IPS-18a (cell line): ENCODE results near the gene FTSJ1.

ENCODE experiments used
- H3K27ac ChIP-seq: one replicate; pipeline ENCODE4 v1.5.1; 2013; ENCODE audit warnings: low read length
- H3K27me3 ChIP-seq: one replicate; pipeline ENCODE4 v1.6.1; 2013; ENCODE audit warnings: mild to moderate bottlenecking, low read length; ENCODE audit not compliant: control insufficient read depth, insufficient read depth
- H3K36me3 ChIP-seq: one replicate; pipeline ENCODE4 v1.6.1; 2013; ENCODE audit warnings: low read depth, low read length; ENCODE audit not compliant: control insufficient read depth
- H3K4me1 ChIP-seq: one replicate; pipeline ENCODE4 v1.6.1; 2013; ENCODE audit warnings: low read depth, low read length; ENCODE audit not compliant: control insufficient read depth
- H3K4me3 ChIP-seq: one replicate; pipeline ENCODE4 v1.5.1; 2013; ENCODE audit warnings: low read length
- H3K9ac ChIP-seq: one replicate; pipeline ENCODE4 v1.6.1; 2013; ENCODE audit warnings: mild to moderate bottlenecking, low read length, moderate library complexity
- H3K9me3 ChIP-seq: one replicate; pipeline ENCODE4 v1.6.1; 2013; ENCODE audit warnings: low read depth, low read length; ENCODE audit not compliant: control insufficient read depth

FTSJ1 gene

GRCh38 chrX:48460031-48460430 lies 16.0 kb upstream of the FTSJ1 start:
- no peak overlapping the region for H3K27ac ChIP-seq
- peaks cover 9% of the 10 kb centered on the region for H3K9me3 ChIP-seq
- no peak overlapping the region for H3K9ac ChIP-seq
- no peaks in the 10 kb centered on the region for H3K4me1 ChIP-seq
- H3K27me3 ChIP-seq: no peaks in the 10 kb centered on the region
- peaks cover 14% of the 10 kb centered on the region for H3K36me3 ChIP-seq
- no peak overlapping the region for H3K4me3 ChIP-seq

GRCh38 chrX:48460606-48461005 lies 15.4 kb upstream of the FTSJ1 start:
- Histone ChIP-seq H3K27ac (no peak overlapping the region), H3K36me3 (peaks cover 14% of the 10 kb centered on the region), H3K9ac (no peak overlapping the region), H3K27me3 (no peaks in the 10 kb centered on the region), H3K9me3 (peaks cover 11% of the 10 kb centered on the region), H3K4me1 (no peaks in the 10 kb centered on the region), H3K4me3 (no peak overlapping the region)

- H3K27ac ChIP-seq: no peak overlapping the region
- H3K9me3 ChIP-seq: peaks cover 11% of the 10 kb centered on the region
- no peaks in the 10 kb centered on the region for H3K27me3 ChIP-seq
- no peak overlapping the region for H3K9ac ChIP-seq
- H3K4me1 ChIP-seq: no peaks in the 10 kb centered on the region
- H3K36me3 ChIP-seq: peaks cover 14% of the 10 kb centered on the region
- no peak overlapping the region for H3K4me3 ChIP-seq
These were observed 14.2 kb upstream of the FTSJ1 start for GRCh38 chrX:48461830-48462229.

GRCh38 chrX:48465336-48465933 lies 10.6 kb upstream of the FTSJ1 start:
- peaks cover 10% of the 10 kb centered on the region for H3K36me3 ChIP-seq
- H3K4me1 ChIP-seq: no peaks in the 10 kb centered on the region
- no peak overlapping the region for H3K27ac ChIP-seq
- no peak overlapping the region for H3K4me3 ChIP-seq
- H3K27me3 ChIP-seq: no peaks in the 10 kb centered on the region
- peaks cover 11% of the 10 kb centered on the region for H3K9me3 ChIP-seq
- H3K9ac ChIP-seq: no peak overlapping the region

- peaks cover 6% of the 10 kb centered on the region for H3K9me3 ChIP-seq
- no peaks in the 10 kb centered on the region for H3K4me1 ChIP-seq
- H3K36me3 ChIP-seq: peaks cover 4% of the 10 kb centered on the region
- no peak overlapping the region for H3K27ac ChIP-seq
- H3K4me3 ChIP-seq: no peak overlapping the region
- H3K27me3 ChIP-seq: no peaks in the 10 kb centered on the region
- H3K9ac ChIP-seq: no peak overlapping the region
These were observed 9.3 kb upstream of the FTSJ1 start for GRCh38 chrX:48466696-48467095.

- Histone ChIP-seq H3K27ac (no peak overlapping the region), H3K4me1 (no peaks in the 10 kb centered on the region), H3K36me3 (no peaks in the 10 kb centered on the region), H3K9ac (no peak overlapping the region), H3K4me3 (peak overlapping the region; percentile 70), H3K27me3 (no peaks in the 10 kb centered on the region), H3K9me3 (peaks cover 6% of the 10 kb centered on the region)
These were observed 8.7 kb upstream of the FTSJ1 start for GRCh38 chrX:48467281-48467761.

GRCh38 chrX:48468247-48468671 lies 7.7 kb upstream of the FTSJ1 start:
- Histone ChIP-seq H3K4me1 (peaks cover 8% of the 10 kb centered on the region), H3K36me3 (no peaks in the 10 kb centered on the region), H3K9me3 (peaks cover 6% of the 10 kb centered on the region), H3K27me3 (no peaks in the 10 kb centered on the region), H3K4me3 (peak overlapping the region; percentile 70), H3K9ac (peak overlapping the region; percentile 60), H3K27ac (no peak overlapping the region)

GRCh38 chrX:48468693-48469691 lies 7.0 kb upstream of the FTSJ1 start:
- Histone ChIP-seq H3K9me3 (peaks cover 4% of the 10 kb centered on the region), H3K36me3 (no peaks in the 10 kb centered on the region), H3K27me3 (no peaks in the 10 kb centered on the region), H3K4me3 (peak overlapping the region; percentile 70), H3K4me1 (peaks cover 8% of the 10 kb centered on the region), H3K27ac (no peak overlapping the region), H3K9ac (peak overlapping the region; percentile 60)

- H3K9ac ChIP-seq: peak within 1 kb of the TSS; percentile 60
- H3K4me1 ChIP-seq: peaks cover 8% of the 10 kb centered on the region
- H3K36me3 ChIP-seq: no peaks in the 10 kb centered on the region
- no peaks in the 10 kb centered on the region for H3K27me3 ChIP-seq
- H3K9me3 ChIP-seq: peaks cover under 1% of the 10 kb centered on the region
- peak within 1 kb of the TSS; percentile 70 for H3K4me3 ChIP-seq
- H3K27ac ChIP-seq: no peak within 1 kb of the TSS
These were observed 5.7 kb upstream of the FTSJ1 start, which contains the start of gene SLC38A5 for GRCh38 chrX:48470110-48470832. Gene SLC38A5, minus strand, starts transcription at chrX:48470260. Its CDS starts 2,336 bp downstream, at chrX:48467924.

- Histone ChIP-seq H3K27ac (no peak overlapping the region), H3K4me3 (no peak overlapping the region), H3K9me3 (no peaks in the 10 kb centered on the region), H3K36me3 (no peaks in the 10 kb centered on the region), H3K9ac (no peak overlapping the region), H3K27me3 (no peaks in the 10 kb centered on the region), H3K4me1 (peaks cover 8% of the 10 kb centered on the region)
These were observed 5.2 kb upstream of the FTSJ1 start for GRCh38 chrX:48470833-48471118.

- no peaks in the 10 kb centered on the region for H3K9me3 ChIP-seq
- no peak overlapping the region for H3K4me3 ChIP-seq
- no peaks in the 10 kb centered on the region for H3K27me3 ChIP-seq
- no peaks in the 10 kb centered on the region for H3K36me3 ChIP-seq
- no peak overlapping the region for H3K27ac ChIP-seq
- H3K4me1 ChIP-seq: peaks cover 8% of the 10 kb centered on the region
- H3K9ac ChIP-seq: no peak overlapping the region
These were observed 4.5 kb upstream of the FTSJ1 start for GRCh38 chrX:48471504-48471903.
